Measurements from ENCODE around the gene UBE2D4. TPM values are rescaled to one million over a fixed set of nuclear protein-coding genes. Genes with fewer than 3 reads are reported as not detected.

Gene UBE2D4
- total and polyA plus RNA-seq, 7 donors = 50.2 to 118 (median 67.1) TPM

DNA sequence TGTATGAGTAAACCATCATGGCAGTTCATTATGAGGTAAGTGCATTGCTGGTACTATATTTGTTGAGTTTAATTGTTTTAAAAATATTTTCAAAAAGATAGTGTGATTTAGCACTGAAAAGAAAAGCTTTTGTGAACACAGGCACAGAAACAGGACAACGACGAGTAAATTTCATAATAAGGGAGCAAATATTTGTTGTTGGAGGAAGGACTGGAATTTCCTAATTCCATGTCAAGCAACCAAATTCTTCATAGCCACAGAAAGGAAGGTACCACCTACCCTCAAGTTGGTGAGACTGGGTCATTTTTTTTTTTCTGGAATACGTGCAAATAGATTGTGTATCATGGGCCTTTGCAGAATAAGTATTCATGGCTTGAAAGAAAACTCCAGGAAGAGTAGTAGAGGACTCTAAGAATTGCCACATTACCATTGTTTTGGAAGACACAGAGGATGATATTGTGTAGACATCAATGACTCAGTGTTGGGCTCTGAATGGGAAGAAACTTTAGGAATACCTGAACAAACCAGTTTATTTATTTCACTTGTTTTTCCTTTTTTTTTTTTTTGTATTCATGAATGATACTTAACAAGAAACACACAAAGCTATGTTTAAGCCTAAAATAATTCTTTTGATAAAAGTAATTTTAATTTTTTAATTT lies 7.8 kb downstream of the UBE2D4 start:
- DNase-seq (no peak), ATAC-seq (no peak)
- no peaks in the 10 kb centered on the region for H3K4me1 ChIP-seq
- TF ChIP-seq, protein P1, sequence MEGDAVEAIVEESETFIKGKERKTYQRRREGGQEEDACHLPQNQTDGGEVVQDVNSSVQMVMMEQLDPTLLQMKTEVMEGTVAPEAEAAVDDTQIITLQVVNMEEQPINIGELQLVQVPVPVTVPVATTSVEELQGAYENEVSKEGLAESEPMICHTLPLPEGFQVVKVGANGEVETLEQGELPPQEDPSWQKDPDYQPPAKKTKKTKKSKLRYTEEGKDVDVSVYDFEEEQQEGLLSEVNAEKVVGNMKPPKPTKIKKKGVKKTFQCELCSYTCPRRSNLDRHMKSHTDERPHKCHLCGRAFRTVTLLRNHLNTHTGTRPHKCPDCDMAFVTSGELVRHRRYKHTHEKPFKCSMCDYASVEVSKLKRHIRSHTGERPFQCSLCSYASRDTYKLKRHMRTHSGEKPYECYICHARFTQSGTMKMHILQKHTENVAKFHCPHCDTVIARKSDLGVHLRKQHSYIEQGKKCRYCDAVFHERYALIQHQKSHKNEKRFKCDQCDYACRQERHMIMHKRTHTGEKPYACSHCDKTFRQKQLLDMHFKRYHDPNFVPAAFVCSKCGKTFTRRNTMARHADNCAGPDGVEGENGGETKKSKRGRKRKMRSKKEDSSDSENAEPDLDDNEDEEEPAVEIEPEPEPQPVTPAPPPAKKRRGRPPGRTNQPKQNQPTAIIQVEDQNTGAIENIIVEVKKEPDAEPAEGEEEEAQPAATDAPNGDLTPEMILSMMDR (IDR thresholded peaks at IDR 0.05) = no peak
- no peak overlapping the region for H3K27ac ChIP-seq
- intact Hi-C loops (cut with DNase I) = no loop called here
- no peaks in the 10 kb centered on the region for H3K9me3 ChIP-seq
- H3K4me3 ChIP-seq = no peak overlapping the region
- no peaks in the 10 kb centered on the region for H3K27me3 ChIP-seq (ENCODE audit: insufficient read depth in 3 of 3, low read length in 2 of 3)
- WGBS, 3 donors = 94 to 98% (median 96%) methylated on average over 3 of the region's 3 CpGs
- peaks cover 0 to 3% of the 10 kb centered on the region in 2 donors for H3K36me3 ChIP-seq (ENCODE audit: insufficient read depth in 1 of 2, low read depth in 1 of 2)

DNA sequence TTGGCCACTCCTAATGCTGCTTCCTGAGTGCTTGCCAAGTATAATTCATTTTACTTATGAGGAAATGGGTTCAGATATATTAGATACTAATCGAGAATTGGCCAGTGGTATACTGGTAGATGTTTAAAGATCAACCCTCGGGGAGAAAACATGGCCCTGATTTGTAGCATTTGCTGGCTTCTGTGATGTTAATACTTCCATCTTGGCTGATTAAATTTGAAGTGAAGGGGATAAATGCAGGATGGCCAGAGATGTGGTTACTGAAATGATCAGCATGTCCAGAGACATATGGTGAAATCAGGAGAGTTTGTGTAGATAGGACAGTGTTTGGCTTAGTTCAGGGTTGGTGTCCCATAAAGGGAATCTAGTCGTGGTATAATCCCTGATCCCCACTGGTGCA lies 11.2 kb downstream of the UBE2D4 start:
- TF ChIP-seq, protein P1 (IDR thresholded peaks at IDR 0.05) = no peak
- Histone ChIP-seq H3K27ac (no peak overlapping the region), H3K4me3 (no peak overlapping the region), H3K9me3 (no peaks in the 10 kb centered on the region), H3K4me1 (no peaks in the 10 kb centered on the region), H3K27me3 (ENCODE audit: insufficient read depth in 3 of 3, low read length in 2 of 3) (no peaks in the 10 kb centered on the region), H3K36me3 (ENCODE audit: insufficient read depth in 1 of 2, low read depth in 1 of 2) (peaks cover 0 to 19% of the 10 kb centered on the region in 2 donors)
- intact Hi-C loops (cut with DNase I) = no loop called here
- WGBS, 3 donors = 54 to 58% (median 55%) methylated on average over 3 of the region's 3 CpGs
- ATAC-seq (no peak), DNase-seq (no peak)

DNA sequence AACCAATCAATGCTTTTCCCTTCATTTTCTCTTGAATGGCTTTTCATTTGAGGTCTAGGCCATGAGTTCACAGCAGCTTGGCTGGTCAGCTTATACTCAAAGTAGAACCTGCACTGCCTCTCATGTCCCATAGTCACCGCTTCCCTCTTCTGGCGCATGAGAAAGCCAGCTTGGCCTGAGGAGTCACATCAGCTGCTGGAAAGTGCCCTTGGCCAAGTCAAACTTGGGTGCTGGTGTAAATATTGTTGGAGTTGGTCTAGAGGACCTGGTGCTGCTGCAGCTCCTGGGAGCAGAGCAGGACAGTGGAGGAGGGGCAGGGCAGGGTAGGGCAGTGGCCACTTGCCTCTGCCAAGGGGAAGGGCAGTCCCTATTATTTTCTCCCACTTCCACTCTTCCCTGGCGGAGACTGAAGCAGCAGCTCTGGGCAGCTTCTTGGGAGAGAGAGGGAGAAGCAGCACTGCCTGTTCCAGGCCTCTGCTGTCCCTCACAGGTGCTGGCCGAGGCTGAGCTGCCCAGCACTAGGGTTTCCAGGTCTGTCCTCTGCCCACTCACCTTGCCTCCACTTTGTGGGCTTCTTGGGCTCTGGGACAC lies 12.8 kb downstream of the UBE2D4 start:
- Histone ChIP-seq H3K4me3 (no peak overlapping the region), H3K9me3 (no peaks in the 10 kb centered on the region), H3K27ac (peak overlapping the region; percentile 11), H3K4me1 (no peaks in the 10 kb centered on the region), H3K36me3 (ENCODE audit: insufficient read depth in 1 of 2, low read depth in 1 of 2) (peaks cover 0 to 31% of the 10 kb centered on the region in 2 donors), H3K27me3 (ENCODE audit: insufficient read depth in 3 of 3, low read length in 2 of 3) (no peaks in the 10 kb centered on the region)
- peak; percentile 63 to 91 (median 82) for ATAC-seq
- TF ChIP-seq, protein P1 (IDR thresholded peaks at IDR 0.05) = no peak
- intact Hi-C loops (cut with DNase I) = no loop called here
- DNase-seq = peak; percentile 19 to 62
- WGBS, 3 donors = 56 to 64% (median 62%) methylated on average over 4 of the region's 4 CpGs

DNA sequence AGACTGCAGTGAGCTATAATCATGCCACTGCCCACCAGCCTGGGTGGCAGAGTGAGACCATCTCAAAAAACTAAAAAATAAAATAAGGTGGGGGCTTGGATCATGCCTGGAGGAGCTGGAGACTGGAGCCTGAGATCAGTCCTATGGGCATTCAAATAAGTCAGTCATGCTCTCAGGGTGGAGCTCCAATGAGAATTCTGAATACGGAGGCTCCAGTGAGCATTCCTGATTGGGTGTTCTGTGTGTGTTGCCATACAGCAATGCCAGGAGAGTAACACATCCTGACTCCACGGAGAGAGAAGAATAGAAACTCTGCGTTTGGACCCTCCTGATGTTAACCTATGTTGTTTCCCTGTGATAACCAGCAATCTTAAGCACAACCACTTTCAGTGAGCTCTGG lies 16.0 kb downstream of the UBE2D4 start:
- WGBS, 3 donors = 66 to 72% (median 69%) methylated on average over 3 of the region's 3 CpGs
- intact Hi-C loops (cut with DNase I) = no loop called here
- no peak overlapping the region for H3K4me3 ChIP-seq
- H3K27ac ChIP-seq = no peak overlapping the region
- H3K27me3 ChIP-seq (ENCODE audit: insufficient read depth in 3 of 3, low read length in 2 of 3) = no peaks in the 10 kb centered on the region
- H3K36me3 ChIP-seq (ENCODE audit: insufficient read depth in 1 of 2, low read depth in 1 of 2) = peaks cover 0 to 55% of the 10 kb centered on the region in 2 donors
- H3K4me1 ChIP-seq = no peaks in the 10 kb centered on the region
- H3K9me3 ChIP-seq = no peaks in the 10 kb centered on the region
- DNase-seq (no peak), ATAC-seq (no peak)
- TF ChIP-seq, protein P1 (IDR thresholded peaks at IDR 0.05) = no peak
